8988T (cell line): Measurements from ENCODE around the gene EBF3.

Source experiments
- DNase-seq: peaks from one replicate; pipeline ENCODE4 v3.0.0; 2011

The EBF3 gene

GRCh38 chr10:129887986-129888783 lies 75.9 kb downstream of the EBF3 start:
- DNase-seq: no peak

GRCh38 chr10:129887381-129887905 lies 76.6 kb downstream of the EBF3 start:
- no peak for DNase-seq

- no peak for DNase-seq
Observed at GRCh38 chr10:129886263-129886662, 77.8 kb downstream of the EBF3 start.

- no peak for DNase-seq
Observed at GRCh38 chr10:129885526-129885925, 78.5 kb downstream of the EBF3 start.

- no peak for DNase-seq
Observed at GRCh38 chr10:129884398-129885078, 79.5 kb downstream of the EBF3 start.

- DNase-seq: no peak
Observed at GRCh38 chr10:129883626-129884397, 80.3 kb downstream of the EBF3 start.

- no peak for DNase-seq
Observed at GRCh38 chr10:129883029-129883428, 81.0 kb downstream of the EBF3 start.

GRCh38 chr10:129882291-129883010 lies 81.6 kb downstream of the EBF3 start:
- DNase-seq: no peak

- no peak for DNase-seq
Observed at GRCh38 chr10:129881641-129882040, 82.4 kb downstream of the EBF3 start.

GRCh38 chr10:129880191-129880870 lies 83.7 kb downstream of the EBF3 start:
- DNase-seq: no peak

- no peak for DNase-seq
Observed at GRCh38 chr10:129879655-129880054, 84.4 kb downstream of the EBF3 start.

GRCh38 chr10:129878835-129879234 lies 85.2 kb downstream of the EBF3 start:
- no peak for DNase-seq

GRCh38 chr10:129877773-129878371 lies 86.2 kb downstream of the EBF3 start:
- no peak for DNase-seq

GRCh38 chr10:129876838-129877237 lies 87.2 kb downstream of the EBF3 start:
- DNase-seq: no peak

- no peak for DNase-seq
Observed at GRCh38 chr10:129875993-129876726, 87.9 kb downstream of the EBF3 start.

- no peak for DNase-seq
Observed at GRCh38 chr10:129873351-129873750, 90.7 kb downstream of the EBF3 start.

- DNase-seq: no peak
Observed at GRCh38 chr10:129871966-129872365, 92.1 kb downstream of the EBF3 start.

- no peak for DNase-seq
Observed at GRCh38 chr10:129870961-129871621, 93.0 kb downstream of the EBF3 start.

GRCh38 chr10:129870474-129870757 lies 93.7 kb downstream of the EBF3 start:
- DNase-seq: no peak
